ENCODE measurements around the gene E2F2.

Gene E2F2

GRCh38 chr1:23460519-23460918 is 70.5 kb downstream of the E2F2 start:
- H3K4me3 ChIP-seq (ENCODE audit: insufficient read length, low read depth), result no peak overlapping the region
- H3K27me3 ChIP-seq (ENCODE audit: insufficient read depth, insufficient read length), result no peaks in the 10 kb centered on the region
- no peaks in the 10 kb centered on the region for H3K9me3 ChIP-seq (ENCODE audit: insufficient read depth, low read length)
- H3K4me1 ChIP-seq (ENCODE audit: insufficient read depth, insufficient read length), result no peaks in the 10 kb centered on the region
- DNase-seq (ENCODE audit: low read depth, low spot score), result no peak
- TF ChIP-seq SUZ12 (IDR thresholded peaks at IDR 0.05; ENCODE audit: extremely low read depth, insufficient read depth, insufficient read length) (no peak), ZNF274 (IDR thresholded peaks at IDR 0.05; ENCODE audit: low read depth, low read length) (no peak), YY1 (IDR thresholded peaks at IDR 0.05; ENCODE audit: insufficient read depth, insufficient read length) (no peak)
- peaks cover 20% of the 10 kb centered on the region for H3K36me3 ChIP-seq (ENCODE audit: insufficient read depth, insufficient read length, low read length)
- H3K9ac ChIP-seq (ENCODE audit: insufficient read length, low read depth), result no peak overlapping the region

GRCh38 chr1:23459338-23459757 is 71.7 kb downstream of the E2F2 start:
- Histone ChIP-seq H3K4me1 (ENCODE audit: insufficient read depth, insufficient read length) (no peaks in the 10 kb centered on the region), H3K4me3 (ENCODE audit: insufficient read length, low read depth) (no peak overlapping the region), H3K27me3 (ENCODE audit: insufficient read depth, insufficient read length) (no peaks in the 10 kb centered on the region), H3K9ac (ENCODE audit: insufficient read length, low read depth) (no peak overlapping the region), H3K9me3 (ENCODE audit: insufficient read depth, low read length) (no peaks in the 10 kb centered on the region), H3K36me3 (ENCODE audit: insufficient read depth, insufficient read length, low read length) (peaks cover 32% of the 10 kb centered on the region)
- TF ChIP-seq YY1 (IDR thresholded peaks at IDR 0.05; ENCODE audit: insufficient read depth, insufficient read length), result no peak
- no peak for TF ChIP-seq ZNF274 (IDR thresholded peaks at IDR 0.05; ENCODE audit: low read depth, low read length)
- no peak for TF ChIP-seq SUZ12 (IDR thresholded peaks at IDR 0.05; ENCODE audit: extremely low read depth, insufficient read depth, insufficient read length)
- no peak for DNase-seq (ENCODE audit: low read depth, low spot score)

All from NT2/D1 (cell line).